ENCODE measurements around the gene CCDC169. TPM values are rescaled to one million over a fixed set of nuclear protein-coding genes. Genes with fewer than 3 reads are reported as not detected.

CCDC169 gene
- polyA plus RNA-seq, 1 donor (not counting 4 experiments of a cell fraction or from before 2014, with no cell fraction given), result 0.17 TPM

- no peak overlapping the region for H3K9ac ChIP-seq (ENCODE audit: control insufficient read depth, extremely low read depth, insufficient read depth, low read length)
- H3K4me1 ChIP-seq (ENCODE audit: control insufficient read depth, extremely low read depth, insufficient read depth, low read length), result no peaks in the 10 kb centered on the region
- H3K4me2 ChIP-seq (ENCODE audit: control insufficient read depth, extremely low read depth, insufficient read depth, low read depth, low read length), result no peak overlapping the region
- DNase-seq (ENCODE audit: low read depth, low spot score) (no peak), FAIRE-seq (no peak)
- no peaks in the 10 kb centered on the region for H3K27me3 ChIP-seq (ENCODE audit: control insufficient read depth, extremely low read depth, insufficient read depth, low read length)
- TF ChIP-seq CTCF (optimal IDR thresholded peaks at IDR 0.05 in 1 of 3, IDR thresholded peaks at IDR 0.05 in 1 of 3, conservative IDR thresholded peaks at IDR 0.05 in 1 of 3; ENCODE audit: extremely low read depth in 1 of 3, insufficient read depth in 2 of 3, low read length in 3 of 3) (no peak), EZH2 (IDR thresholded peaks at IDR 0.05; ENCODE audit: low read length) (no peak)
- dilution Hi-C loops (cut with MboI; ENCODE audit: extremely low pct_ligation_motif_present, low sequenced_read_pairs), result no loop called here
- no peaks in the 10 kb centered on the region for H4K20me1 ChIP-seq (ENCODE audit: control insufficient read depth, extremely low read depth, insufficient read depth, low read length)
- no peaks in the 10 kb centered on the region for H3K79me2 ChIP-seq (ENCODE audit: control insufficient read depth, insufficient read depth, low read length)
- H3K27ac ChIP-seq (ENCODE audit: control insufficient read depth, insufficient read depth, low read length), result no peak overlapping the region
- no peaks in the 10 kb centered on the region for H3K9me3 ChIP-seq (ENCODE audit: control insufficient read depth, low read depth, low read length)
- H2AFZ ChIP-seq (ENCODE audit: control insufficient read depth, low read length), result no peak overlapping the region
- no peak overlapping the region for H3K4me3 ChIP-seq (ENCODE audit: control insufficient read depth in 2 of 3, extremely low read depth in 1 of 3, insufficient read depth in 2 of 3, low read depth in 1 of 3, low read length in 3 of 3)
- no peaks in the 10 kb centered on the region for H3K36me3 ChIP-seq (ENCODE audit: control insufficient read depth in 2 of 2, extremely low read depth in 1 of 2, insufficient read depth in 2 of 2, low read length in 2 of 2)
- no peaks in the 10 kb centered on the region for H3K9me1 ChIP-seq (ENCODE audit: control insufficient read depth, extremely low read depth, insufficient read depth, low read length)
Observed at GRCh38 chr13:36224730-36225129, 72.9 kb downstream of the CCDC169 start.

GRCh38 chr13:36219883-36220282 lies 77.7 kb downstream of the CCDC169 start:
- Histone ChIP-seq H3K36me3 (ENCODE audit: control insufficient read depth in 2 of 2, extremely low read depth in 1 of 2, insufficient read depth in 2 of 2, low read length in 2 of 2) (no peaks in the 10 kb centered on the region), H3K4me1 (ENCODE audit: control insufficient read depth, extremely low read depth, insufficient read depth, low read length) (no peaks in the 10 kb centered on the region), H4K20me1 (ENCODE audit: control insufficient read depth, extremely low read depth, insufficient read depth, low read length) (no peaks in the 10 kb centered on the region), H3K4me2 (ENCODE audit: control insufficient read depth, extremely low read depth, insufficient read depth, low read depth, low read length) (no peak overlapping the region), H3K9ac (ENCODE audit: control insufficient read depth, extremely low read depth, insufficient read depth, low read length) (no peak overlapping the region), H2AFZ (ENCODE audit: control insufficient read depth, low read length) (no peak overlapping the region), H3K9me1 (ENCODE audit: control insufficient read depth, extremely low read depth, insufficient read depth, low read length) (no peaks in the 10 kb centered on the region), H3K4me3 (ENCODE audit: control insufficient read depth in 2 of 3, extremely low read depth in 1 of 3, insufficient read depth in 2 of 3, low read depth in 1 of 3, low read length in 3 of 3) (no peak overlapping the region), H3K27me3 (ENCODE audit: control insufficient read depth, extremely low read depth, insufficient read depth, low read length) (no peaks in the 10 kb centered on the region), H3K79me2 (ENCODE audit: control insufficient read depth, insufficient read depth, low read length) (no peaks in the 10 kb centered on the region), H3K27ac (ENCODE audit: control insufficient read depth, insufficient read depth, low read length) (no peak overlapping the region), H3K9me3 (ENCODE audit: control insufficient read depth, low read depth, low read length) (no peaks in the 10 kb centered on the region)
- DNase-seq (ENCODE audit: low read depth, low spot score) (no peak), FAIRE-seq (no peak)
- no peak for TF ChIP-seq EZH2 (IDR thresholded peaks at IDR 0.05; ENCODE audit: low read length)
- no peak for TF ChIP-seq CTCF (optimal IDR thresholded peaks at IDR 0.05 in 1 of 3, IDR thresholded peaks at IDR 0.05 in 1 of 3, conservative IDR thresholded peaks at IDR 0.05 in 1 of 3; ENCODE audit: extremely low read depth in 1 of 3, insufficient read depth in 2 of 3, low read length in 3 of 3)
- dilution Hi-C loops (cut with MboI; ENCODE audit: extremely low pct_ligation_motif_present, low sequenced_read_pairs), result no loop called here

Data from keratinocyte (primary cell).